Measurements from ENCODE around the gene RBX1.
"Not testable (repeated sequence)": the region's sequence is repeated elsewhere in the genome, so short reads cannot be mapped to it uniquely, and the experiment has no call there.

DNA sequence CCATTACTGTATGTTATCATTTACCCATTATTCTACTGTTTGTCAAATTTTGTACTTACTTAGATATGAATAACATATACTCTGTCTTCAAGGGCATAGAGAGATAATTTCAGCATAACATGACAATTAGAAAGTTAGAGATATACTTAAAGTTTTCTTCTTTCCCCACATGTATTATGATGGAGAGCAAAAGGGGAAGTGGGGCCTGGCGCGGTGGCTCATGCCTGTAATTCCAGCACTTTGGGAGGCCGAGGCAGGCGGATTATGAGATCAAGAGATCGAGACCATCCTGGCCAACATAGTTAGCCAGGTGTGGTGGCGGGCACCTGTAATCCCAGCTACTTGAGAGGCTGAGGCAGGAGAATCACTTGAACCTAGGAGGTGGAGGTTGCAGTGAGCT is 38.2 kb upstream of the RBX1 start:
- not testable (repeated sequence) for TF ChIP-seq ESRRG (CRISPR knock-in tag; IDR thresholded peaks at IDR 0.05); ZC3H10 (CRISPR knock-in tag; IDR thresholded peaks at IDR 0.05); ARNTL (CRISPR knock-in tag; IDR thresholded peaks at IDR 0.05; ENCODE audit: borderline replicate concordance, low read depth); ZFP30 (CRISPR knock-in tag; IDR thresholded peaks at IDR 0.05); SNAI2 (CRISPR knock-in tag; IDR thresholded peaks at IDR 0.05); RARB (CRISPR knock-in tag; IDR thresholded peaks at IDR 0.05); OSR1 (CRISPR knock-in tag; IDR thresholded peaks at IDR 0.05); BACH2 (CRISPR knock-in tag; IDR thresholded peaks at IDR 0.05; ENCODE audit: borderline replicate concordance)
- TF ChIP-seq, protein P1, sequence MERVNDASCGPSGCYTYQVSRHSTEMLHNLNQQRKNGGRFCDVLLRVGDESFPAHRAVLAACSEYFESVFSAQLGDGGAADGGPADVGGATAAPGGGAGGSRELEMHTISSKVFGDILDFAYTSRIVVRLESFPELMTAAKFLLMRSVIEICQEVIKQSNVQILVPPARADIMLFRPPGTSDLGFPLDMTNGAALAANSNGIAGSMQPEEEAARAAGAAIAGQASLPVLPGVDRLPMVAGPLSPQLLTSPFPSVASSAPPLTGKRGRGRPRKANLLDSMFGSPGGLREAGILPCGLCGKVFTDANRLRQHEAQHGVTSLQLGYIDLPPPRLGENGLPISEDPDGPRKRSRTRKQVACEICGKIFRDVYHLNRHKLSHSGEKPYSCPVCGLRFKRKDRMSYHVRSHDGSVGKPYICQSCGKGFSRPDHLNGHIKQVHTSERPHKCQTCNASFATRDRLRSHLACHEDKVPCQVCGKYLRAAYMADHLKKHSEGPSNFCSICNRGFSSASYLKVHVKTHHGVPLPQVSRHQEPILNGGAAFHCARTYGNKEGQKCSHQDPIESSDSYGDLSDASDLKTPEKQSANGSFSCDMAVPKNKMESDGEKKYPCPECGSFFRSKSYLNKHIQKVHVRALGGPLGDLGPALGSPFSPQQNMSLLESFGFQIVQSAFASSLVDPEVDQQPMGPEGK (CRISPR knock-in tag; IDR thresholded peaks at IDR 0.05; ENCODE audit: borderline replicate concordance) = not testable (repeated sequence)
- TF ChIP-seq, protein P2, sequence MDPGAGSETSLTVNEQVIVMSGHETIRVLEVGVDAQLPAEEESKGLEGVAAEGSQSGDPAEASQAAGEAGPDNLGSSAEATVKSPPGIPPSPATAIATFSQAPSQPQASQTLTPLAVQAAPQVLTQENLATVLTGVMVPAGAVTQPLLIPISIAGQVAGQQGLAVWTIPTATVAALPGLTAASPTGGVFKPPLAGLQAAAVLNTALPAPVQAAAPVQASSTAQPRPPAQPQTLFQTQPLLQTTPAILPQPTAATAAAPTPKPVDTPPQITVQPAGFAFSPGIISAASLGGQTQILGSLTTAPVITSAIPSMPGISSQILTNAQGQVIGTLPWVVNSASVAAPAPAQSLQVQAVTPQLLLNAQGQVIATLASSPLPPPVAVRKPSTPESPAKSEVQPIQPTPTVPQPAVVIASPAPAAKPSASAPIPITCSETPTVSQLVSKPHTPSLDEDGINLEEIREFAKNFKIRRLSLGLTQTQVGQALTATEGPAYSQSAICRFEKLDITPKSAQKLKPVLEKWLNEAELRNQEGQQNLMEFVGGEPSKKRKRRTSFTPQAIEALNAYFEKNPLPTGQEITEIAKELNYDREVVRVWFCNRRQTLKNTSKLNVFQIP (CRISPR knock-in tag; IDR thresholded peaks at IDR 0.05; ENCODE audit: borderline replicate concordance, low read depth) = not testable (repeated sequence)
- TF ChIP-seq, protein P3, sequence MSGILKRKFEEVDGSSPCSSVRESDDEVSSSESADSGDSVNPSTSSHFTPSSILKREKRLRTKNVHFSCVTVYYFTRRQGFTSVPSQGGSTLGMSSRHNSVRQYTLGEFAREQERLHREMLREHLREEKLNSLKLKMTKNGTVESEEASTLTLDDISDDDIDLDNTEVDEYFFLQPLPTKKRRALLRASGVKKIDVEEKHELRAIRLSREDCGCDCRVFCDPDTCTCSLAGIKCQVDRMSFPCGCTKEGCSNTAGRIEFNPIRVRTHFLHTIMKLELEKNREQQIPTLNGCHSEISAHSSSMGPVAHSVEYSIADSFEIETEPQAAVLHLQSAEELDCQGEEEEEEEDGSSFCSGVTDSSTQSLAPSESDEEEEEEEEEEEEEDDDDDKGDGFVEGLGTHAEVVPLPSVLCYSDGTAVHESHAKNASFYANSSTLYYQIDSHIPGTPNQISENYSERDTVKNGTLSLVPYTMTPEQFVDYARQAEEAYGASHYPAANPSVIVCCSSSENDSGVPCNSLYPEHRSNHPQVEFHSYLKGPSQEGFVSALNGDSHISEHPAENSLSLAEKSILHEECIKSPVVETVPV (CRISPR knock-in tag; IDR thresholded peaks at IDR 0.05) = not testable (repeated sequence)
- TF ChIP-seq, protein P4, sequence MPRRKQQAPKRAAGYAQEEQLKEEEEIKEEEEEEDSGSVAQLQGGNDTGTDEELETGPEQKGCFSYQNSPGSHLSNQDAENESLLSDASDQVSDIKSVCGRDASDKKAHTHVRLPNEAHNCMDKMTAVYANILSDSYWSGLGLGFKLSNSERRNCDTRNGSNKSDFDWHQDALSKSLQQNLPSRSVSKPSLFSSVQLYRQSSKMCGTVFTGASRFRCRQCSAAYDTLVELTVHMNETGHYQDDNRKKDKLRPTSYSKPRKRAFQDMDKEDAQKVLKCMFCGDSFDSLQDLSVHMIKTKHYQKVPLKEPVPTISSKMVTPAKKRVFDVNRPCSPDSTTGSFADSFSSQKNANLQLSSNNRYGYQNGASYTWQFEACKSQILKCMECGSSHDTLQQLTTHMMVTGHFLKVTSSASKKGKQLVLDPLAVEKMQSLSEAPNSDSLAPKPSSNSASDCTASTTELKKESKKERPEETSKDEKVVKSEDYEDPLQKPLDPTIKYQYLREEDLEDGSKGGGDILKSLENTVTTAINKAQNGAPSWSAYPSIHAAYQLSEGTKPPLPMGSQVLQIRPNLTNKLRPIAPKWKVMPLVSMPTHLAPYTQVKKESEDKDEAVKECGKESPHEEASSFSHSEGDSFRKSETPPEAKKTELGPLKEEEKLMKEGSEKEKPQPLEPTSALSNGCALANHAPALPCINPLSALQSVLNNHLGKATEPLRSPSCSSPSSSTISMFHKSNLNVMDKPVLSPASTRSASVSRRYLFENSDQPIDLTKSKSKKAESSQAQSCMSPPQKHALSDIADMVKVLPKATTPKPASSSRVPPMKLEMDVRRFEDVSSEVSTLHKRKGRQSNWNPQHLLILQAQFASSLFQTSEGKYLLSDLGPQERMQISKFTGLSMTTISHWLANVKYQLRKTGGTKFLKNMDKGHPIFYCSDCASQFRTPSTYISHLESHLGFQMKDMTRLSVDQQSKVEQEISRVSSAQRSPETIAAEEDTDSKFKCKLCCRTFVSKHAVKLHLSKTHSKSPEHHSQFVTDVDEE (CRISPR knock-in tag; IDR thresholded peaks at IDR 0.05) = not testable (repeated sequence)
